ENCODE data around the gene OTULINL.

DNA sequence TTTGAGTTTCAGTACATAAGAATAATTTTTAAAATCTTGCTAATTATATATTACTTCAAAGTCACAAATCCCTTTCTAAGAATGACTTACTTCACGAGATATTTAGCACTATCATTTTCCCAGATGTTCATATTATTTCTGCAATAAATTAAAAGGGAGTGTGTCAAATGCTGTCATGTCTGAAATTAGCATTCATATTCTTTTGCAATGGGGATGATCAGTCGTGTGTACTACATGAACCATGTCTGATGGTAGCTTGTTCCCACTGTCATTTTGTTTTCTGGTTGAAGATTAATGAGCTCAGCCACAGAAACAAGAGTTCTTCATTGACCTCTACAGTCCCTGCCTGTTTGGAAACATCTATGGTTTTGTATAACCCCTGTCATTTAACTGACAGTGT lies 30.1 kb downstream of the OTULINL start:
- TF ChIP-seq, protein P1, sequence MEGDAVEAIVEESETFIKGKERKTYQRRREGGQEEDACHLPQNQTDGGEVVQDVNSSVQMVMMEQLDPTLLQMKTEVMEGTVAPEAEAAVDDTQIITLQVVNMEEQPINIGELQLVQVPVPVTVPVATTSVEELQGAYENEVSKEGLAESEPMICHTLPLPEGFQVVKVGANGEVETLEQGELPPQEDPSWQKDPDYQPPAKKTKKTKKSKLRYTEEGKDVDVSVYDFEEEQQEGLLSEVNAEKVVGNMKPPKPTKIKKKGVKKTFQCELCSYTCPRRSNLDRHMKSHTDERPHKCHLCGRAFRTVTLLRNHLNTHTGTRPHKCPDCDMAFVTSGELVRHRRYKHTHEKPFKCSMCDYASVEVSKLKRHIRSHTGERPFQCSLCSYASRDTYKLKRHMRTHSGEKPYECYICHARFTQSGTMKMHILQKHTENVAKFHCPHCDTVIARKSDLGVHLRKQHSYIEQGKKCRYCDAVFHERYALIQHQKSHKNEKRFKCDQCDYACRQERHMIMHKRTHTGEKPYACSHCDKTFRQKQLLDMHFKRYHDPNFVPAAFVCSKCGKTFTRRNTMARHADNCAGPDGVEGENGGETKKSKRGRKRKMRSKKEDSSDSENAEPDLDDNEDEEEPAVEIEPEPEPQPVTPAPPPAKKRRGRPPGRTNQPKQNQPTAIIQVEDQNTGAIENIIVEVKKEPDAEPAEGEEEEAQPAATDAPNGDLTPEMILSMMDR (IDR thresholded peaks at IDR 0.05) = no peak
- no peak for TF ChIP-seq POLR2A (IDR thresholded peaks at IDR 0.05)

Measured in right lobe of liver (tissue), 4 donors.